K562 (cell line): ENCODE data around the gene TNFRSF6B. TPM values are rescaled to one million over a fixed set of nuclear protein-coding genes. Genes with fewer than 3 reads are reported as not detected.

Experiments used
- CHD2 ChIP-seq: IDR thresholded peaks from 2 replicates; pipeline ENCODE4 v1.6.1; 2011; ENCODE audit warnings: low read depth, low read length
- FIP1L1 ChIP-seq: fragments of 200-400 bp; formaldehyde crosslinking; IDR thresholded peaks from 2 replicates; pipeline ENCODE4 v1.6.1; 2018; ENCODE audit warnings: mild to moderate bottlenecking, low read depth, low read length; ENCODE audit not compliant: poor library complexity, severe bottlenecking
- ZNF165 ChIP-seq: fragments of 250-450 bp; sonication (Bioruptor Pico); IDR thresholded peaks from 2 replicates; pipeline ENCODE4 v1.4.0; 2020; ENCODE audit warnings: borderline replicate concordance
- polyA plus RNA-seq, 8 experiments: library from polyadenylated mRNA; depleted of rRNA in 4 of 8; stranded (reverse) in 5 of 8; unstranded in 3 of 8; fragments of >200 nt; fragmentation: Nextera tagmentation in 2 of 8; fragmentation: Illumina TruSeq in 1 of 8; extraction: Ambion mirVana in 2 of 8; extraction: Trizol in 1 of 8; gene quantifications; 2 replicates each; pipeline versions ENCODE4 v1.2.1 to v1.2.3, GENCODE V29; 2011 to 2014; ENCODE audit warnings: inconsistent platforms in 1 of 8, missing spikeins in 1 of 8
- total RNA-seq, 7 experiments: library from RNA; depleted of rRNA in 6 of 7; stranded (reverse); fragments of >200 nt in 6 of 7; fragmentation: Illumina TruSeq in 2 of 7; extraction: Trizol in 2 of 7; gene quantifications; 2 replicates each; pipeline versions ENCODE4 v1.2.1 to v1.2.3, GENCODE V29; 2011 to 2021; ENCODE audit warnings: low replicate concordance in 1 of 7
- TF ChIP-seq, protein P1 (sequence below): fragments of 450-650 bp; IDR thresholded peaks from 2 replicates; pipeline ENCODE4 v1.6.1; 2016; ENCODE audit warnings: mild to moderate bottlenecking, moderate library complexity
- TF ChIP-seq, protein P2 (sequence below): fragments of 250-450 bp; sonication (Bioruptor Pico); IDR thresholded peaks from 2 replicates; pipeline ENCODE4 v1.8.0; 2022; ENCODE audit warnings: moderate library complexity, mild to moderate bottlenecking, inconsistent platforms
- TF ChIP-seq, protein P3 (sequence below): sonication (generic); formaldehyde crosslinking; IDR thresholded peaks from 2 replicates; pipeline ENCODE4 v1.8.1; 2023; ENCODE audit warnings: mild to moderate bottlenecking, missing genetic modification reagents
- TF ChIP-seq, protein P4 (sequence below): sonication (generic); formaldehyde crosslinking; IDR thresholded peaks from 2 replicates; pipeline ENCODE4 v1.8.0; 2022; ENCODE audit warnings: missing genetic modification reagents, mild to moderate bottlenecking, borderline replicate concordance

Gene TNFRSF6B
- total and polyA plus RNA-seq, 9 of the 15 experiments (the other 6 are each of a cell fraction or from before 2014, with no cell fraction given) = 0.10 to 3.5 (median 0.32) TPM; not detected in 6

DNA sequence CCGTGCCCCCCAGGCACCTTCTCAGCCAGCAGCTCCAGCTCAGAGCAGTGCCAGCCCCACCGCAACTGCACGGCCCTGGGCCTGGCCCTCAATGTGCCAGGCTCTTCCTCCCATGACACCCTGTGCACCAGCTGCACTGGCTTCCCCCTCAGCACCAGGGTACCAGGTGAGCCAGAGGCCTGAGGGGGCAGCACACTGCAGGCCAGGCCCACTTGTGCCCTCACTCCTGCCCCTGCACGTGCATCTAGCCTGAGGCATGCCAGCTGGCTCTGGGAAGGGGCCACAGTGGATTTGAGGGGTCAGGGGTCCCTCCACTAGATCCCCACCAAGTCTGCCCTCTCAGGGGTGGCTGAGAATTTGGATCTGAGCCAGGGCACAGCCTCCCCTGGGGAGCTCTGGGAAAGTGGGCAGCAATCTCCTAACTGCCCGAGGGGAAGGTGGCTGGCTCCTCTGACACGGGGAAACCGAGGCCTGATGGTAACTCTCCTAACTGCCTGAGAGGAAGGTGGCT is 960 bp downstream of the TNFRSF6B start (continued):
- TF ChIP-seq, protein P1, sequence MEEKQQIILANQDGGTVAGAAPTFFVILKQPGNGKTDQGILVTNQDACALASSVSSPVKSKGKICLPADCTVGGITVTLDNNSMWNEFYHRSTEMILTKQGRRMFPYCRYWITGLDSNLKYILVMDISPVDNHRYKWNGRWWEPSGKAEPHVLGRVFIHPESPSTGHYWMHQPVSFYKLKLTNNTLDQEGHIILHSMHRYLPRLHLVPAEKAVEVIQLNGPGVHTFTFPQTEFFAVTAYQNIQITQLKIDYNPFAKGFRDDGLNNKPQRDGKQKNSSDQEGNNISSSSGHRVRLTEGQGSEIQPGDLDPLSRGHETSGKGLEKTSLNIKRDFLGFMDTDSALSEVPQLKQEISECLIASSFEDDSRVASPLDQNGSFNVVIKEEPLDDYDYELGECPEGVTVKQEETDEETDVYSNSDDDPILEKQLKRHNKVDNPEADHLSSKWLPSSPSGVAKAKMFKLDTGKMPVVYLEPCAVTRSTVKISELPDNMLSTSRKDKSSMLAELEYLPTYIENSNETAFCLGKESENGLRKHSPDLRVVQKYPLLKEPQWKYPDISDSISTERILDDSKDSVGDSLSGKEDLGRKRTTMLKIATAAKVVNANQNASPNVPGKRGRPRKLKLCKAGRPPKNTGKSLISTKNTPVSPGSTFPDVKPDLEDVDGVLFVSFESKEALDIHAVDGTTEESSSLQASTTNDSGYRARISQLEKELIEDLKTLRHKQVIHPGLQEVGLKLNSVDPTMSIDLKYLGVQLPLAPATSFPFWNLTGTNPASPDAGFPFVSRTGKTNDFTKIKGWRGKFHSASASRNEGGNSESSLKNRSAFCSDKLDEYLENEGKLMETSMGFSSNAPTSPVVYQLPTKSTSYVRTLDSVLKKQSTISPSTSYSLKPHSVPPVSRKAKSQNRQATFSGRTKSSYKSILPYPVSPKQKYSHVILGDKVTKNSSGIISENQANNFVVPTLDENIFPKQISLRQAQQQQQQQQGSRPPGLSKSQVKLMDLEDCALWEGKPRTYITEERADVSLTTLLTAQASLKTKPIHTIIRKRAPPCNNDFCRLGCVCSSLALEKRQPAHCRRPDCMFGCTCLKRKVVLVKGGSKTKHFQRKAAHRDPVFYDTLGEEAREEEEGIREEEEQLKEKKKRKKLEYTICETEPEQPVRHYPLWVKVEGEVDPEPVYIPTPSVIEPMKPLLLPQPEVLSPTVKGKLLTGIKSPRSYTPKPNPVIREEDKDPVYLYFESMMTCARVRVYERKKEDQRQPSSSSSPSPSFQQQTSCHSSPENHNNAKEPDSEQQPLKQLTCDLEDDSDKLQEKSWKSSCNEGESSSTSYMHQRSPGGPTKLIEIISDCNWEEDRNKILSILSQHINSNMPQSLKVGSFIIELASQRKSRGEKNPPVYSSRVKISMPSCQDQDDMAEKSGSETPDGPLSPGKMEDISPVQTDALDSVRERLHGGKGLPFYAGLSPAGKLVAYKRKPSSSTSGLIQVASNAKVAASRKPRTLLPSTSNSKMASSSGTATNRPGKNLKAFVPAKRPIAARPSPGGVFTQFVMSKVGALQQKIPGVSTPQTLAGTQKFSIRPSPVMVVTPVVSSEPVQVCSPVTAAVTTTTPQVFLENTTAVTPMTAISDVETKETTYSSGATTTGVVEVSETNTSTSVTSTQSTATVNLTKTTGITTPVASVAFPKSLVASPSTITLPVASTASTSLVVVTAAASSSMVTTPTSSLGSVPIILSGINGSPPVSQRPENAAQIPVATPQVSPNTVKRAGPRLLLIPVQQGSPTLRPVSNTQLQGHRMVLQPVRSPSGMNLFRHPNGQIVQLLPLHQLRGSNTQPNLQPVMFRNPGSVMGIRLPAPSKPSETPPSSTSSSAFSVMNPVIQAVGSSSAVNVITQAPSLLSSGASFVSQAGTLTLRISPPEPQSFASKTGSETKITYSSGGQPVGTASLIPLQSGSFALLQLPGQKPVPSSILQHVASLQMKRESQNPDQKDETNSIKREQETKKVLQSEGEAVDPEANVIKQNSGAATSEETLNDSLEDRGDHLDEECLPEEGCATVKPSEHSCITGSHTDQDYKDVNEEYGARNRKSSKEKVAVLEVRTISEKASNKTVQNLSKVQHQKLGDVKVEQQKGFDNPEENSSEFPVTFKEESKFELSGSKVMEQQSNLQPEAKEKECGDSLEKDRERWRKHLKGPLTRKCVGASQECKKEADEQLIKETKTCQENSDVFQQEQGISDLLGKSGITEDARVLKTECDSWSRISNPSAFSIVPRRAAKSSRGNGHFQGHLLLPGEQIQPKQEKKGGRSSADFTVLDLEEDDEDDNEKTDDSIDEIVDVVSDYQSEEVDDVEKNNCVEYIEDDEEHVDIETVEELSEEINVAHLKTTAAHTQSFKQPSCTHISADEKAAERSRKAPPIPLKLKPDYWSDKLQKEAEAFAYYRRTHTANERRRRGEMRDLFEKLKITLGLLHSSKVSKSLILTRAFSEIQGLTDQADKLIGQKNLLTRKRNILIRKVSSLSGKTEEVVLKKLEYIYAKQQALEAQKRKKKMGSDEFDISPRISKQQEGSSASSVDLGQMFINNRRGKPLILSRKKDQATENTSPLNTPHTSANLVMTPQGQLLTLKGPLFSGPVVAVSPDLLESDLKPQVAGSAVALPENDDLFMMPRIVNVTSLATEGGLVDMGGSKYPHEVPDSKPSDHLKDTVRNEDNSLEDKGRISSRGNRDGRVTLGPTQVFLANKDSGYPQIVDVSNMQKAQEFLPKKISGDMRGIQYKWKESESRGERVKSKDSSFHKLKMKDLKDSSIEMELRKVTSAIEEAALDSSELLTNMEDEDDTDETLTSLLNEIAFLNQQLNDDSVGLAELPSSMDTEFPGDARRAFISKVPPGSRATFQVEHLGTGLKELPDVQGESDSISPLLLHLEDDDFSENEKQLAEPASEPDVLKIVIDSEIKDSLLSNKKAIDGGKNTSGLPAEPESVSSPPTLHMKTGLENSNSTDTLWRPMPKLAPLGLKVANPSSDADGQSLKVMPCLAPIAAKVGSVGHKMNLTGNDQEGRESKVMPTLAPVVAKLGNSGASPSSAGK = no peak
- TF ChIP-seq, protein P2, sequence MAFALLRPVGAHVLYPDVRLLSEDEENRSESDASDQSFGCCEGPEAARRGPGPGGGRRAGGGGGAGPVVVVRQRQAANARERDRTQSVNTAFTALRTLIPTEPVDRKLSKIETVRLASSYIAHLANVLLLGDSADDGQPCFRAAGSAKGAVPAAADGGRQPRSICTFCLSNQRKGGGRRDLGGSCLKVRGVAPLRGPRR (CRISPR knock-in tag) = no peak
- TF ChIP-seq ZNF165 (no peak), FIP1L1 (no peak), CHD2 (0 out of 2 replicates have a peak, but pooled peaks have one; percentile 7)
- TF ChIP-seq, protein P3, sequence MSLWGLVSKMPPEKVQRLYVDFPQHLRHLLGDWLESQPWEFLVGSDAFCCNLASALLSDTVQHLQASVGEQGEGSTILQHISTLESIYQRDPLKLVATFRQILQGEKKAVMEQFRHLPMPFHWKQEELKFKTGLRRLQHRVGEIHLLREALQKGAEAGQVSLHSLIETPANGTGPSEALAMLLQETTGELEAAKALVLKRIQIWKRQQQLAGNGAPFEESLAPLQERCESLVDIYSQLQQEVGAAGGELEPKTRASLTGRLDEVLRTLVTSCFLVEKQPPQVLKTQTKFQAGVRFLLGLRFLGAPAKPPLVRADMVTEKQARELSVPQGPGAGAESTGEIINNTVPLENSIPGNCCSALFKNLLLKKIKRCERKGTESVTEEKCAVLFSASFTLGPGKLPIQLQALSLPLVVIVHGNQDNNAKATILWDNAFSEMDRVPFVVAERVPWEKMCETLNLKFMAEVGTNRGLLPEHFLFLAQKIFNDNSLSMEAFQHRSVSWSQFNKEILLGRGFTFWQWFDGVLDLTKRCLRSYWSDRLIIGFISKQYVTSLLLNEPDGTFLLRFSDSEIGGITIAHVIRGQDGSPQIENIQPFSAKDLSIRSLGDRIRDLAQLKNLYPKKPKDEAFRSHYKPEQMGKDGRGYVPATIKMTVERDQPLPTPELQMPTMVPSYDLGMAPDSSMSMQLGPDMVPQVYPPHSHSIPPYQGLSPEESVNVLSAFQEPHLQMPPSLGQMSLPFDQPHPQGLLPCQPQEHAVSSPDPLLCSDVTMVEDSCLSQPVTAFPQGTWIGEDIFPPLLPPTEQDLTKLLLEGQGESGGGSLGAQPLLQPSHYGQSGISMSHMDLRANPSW = no peak
- TF ChIP-seq, protein P4, sequence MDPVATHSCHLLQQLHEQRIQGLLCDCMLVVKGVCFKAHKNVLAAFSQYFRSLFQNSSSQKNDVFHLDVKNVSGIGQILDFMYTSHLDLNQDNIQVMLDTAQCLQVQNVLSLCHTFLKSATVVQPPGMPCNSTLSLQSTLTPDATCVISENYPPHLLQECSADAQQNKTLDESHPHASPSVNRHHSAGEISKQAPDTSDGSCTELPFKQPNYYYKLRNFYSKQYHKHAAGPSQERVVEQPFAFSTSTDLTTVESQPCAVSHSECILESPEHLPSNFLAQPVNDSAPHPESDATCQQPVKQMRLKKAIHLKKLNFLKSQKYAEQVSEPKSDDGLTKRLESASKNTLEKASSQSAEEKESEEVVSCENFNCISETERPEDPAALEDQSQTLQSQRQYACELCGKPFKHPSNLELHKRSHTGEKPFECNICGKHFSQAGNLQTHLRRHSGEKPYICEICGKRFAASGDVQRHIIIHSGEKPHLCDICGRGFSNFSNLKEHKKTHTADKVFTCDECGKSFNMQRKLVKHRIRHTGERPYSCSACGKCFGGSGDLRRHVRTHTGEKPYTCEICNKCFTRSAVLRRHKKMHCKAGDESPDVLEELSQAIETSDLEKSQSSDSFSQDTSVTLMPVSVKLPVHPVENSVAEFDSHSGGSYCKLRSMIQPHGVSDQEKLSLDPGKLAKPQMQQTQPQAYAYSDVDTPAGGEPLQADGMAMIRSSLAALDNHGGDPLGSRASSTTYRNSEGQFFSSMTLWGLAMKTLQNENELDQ (CRISPR knock-in tag) = no peak
